Common myeloid progenitor, CD34-positive (primary cell): ENCODE measurements around the gene BMP4.

Experiments used
- CTCF ChIA-PET: fragments of 350-600 bp; sonication (Branson Sonifier 250); formaldehyde crosslinking; loops from one replicate; lab custom pipeline; 2021; ENCODE audit warnings: antibody characterized with exemption; lab: Charles Lee
- POLR2A ChIA-PET: fragments of 350-600 bp; sonication (Branson Sonifier 250); formaldehyde crosslinking; loops from one replicate; lab custom pipeline; 2021; ENCODE audit warnings: antibody characterized with exemption; lab: Charles Lee
- DNase-seq, 3 donors: peaks; one replicate each; pipeline versions ENCODE4 v3.0.0 to v3.0.0-alpha.2; 2013
- H3K27ac ChIP-seq, 2 experiments: 1 replicate in 1 of 2; 2 replicates in 1 of 2; pipeline ENCODE4 v1.7.0; 2013; ENCODE audit warnings: inconsistent platforms in 2 of 2, low read length in 2 of 2, mild to moderate bottlenecking in 2 of 2, low read depth in 1 of 2, moderate library complexity in 1 of 2; ENCODE audit not compliant: severe bottlenecking in 2 of 2, insufficient read depth in 1 of 2, poor library complexity in 1 of 2
- H3K27me3 ChIP-seq, 5 experiments: replicated peaks in 2 of 5; 1 replicate in 3 of 5; 2 replicates in 2 of 5; pipeline versions ENCODE4 v1.6.1 to v1.7.0; 2013; ENCODE audit warnings: low read length in 4 of 5, mild to moderate bottlenecking in 2 of 5, moderate library complexity in 2 of 5, inconsistent platforms in 1 of 5; ENCODE audit not compliant: insufficient read depth in 5 of 5, control insufficient read depth in 4 of 5
- H3K36me3 ChIP-seq, 4 experiments: 1 replicate in 2 of 4; 2 replicates in 2 of 4; pipeline versions ENCODE4 v1.6.1 to v1.7.0; 2013; ENCODE audit warnings: low read length in 3 of 4, control low read depth in 1 of 4, mild to moderate bottlenecking in 1 of 4; ENCODE audit not compliant: control insufficient read depth in 4 of 4, insufficient read depth in 4 of 4
- H3K4me1 ChIP-seq, 4 experiments: 1 replicate in 3 of 4; 2 replicates in 1 of 4; pipeline versions ENCODE4 v1.6.1 to v1.7.1; 2013; ENCODE audit warnings: low read length in 3 of 4, mild to moderate bottlenecking in 3 of 4, control low read depth in 1 of 4, inconsistent platforms in 1 of 4, moderate library complexity in 1 of 4; ENCODE audit not compliant: control insufficient read depth in 4 of 4, insufficient read depth in 4 of 4; ENCODE audit errors: control extremely low read depth in 1 of 4
- H3K4me3 ChIP-seq, 7 experiments: 1 replicate in 4 of 7; 2 replicates in 3 of 7; pipeline versions ENCODE4 v1.5.1 to v1.7.0; 2013; ENCODE audit warnings: mild to moderate bottlenecking in 7 of 7, low read length in 6 of 7, moderate library complexity in 6 of 7, inconsistent platforms in 2 of 7, low read depth in 2 of 7, control low read depth in 1 of 7; ENCODE audit not compliant: insufficient read depth in 4 of 7, control insufficient read depth in 1 of 7; ENCODE audit errors: extremely low read depth in 1 of 7
- H3K9me3 ChIP-seq, 5 experiments: 1 replicate in 4 of 5; 2 replicates in 1 of 5; pipeline versions ENCODE4 v1.6.1 to v1.7.1; 2013; ENCODE audit warnings: low read length in 4 of 5, mild to moderate bottlenecking in 2 of 5, inconsistent platforms in 1 of 5, low read depth in 1 of 5, moderate library complexity in 1 of 5; ENCODE audit not compliant: control insufficient read depth in 4 of 5, insufficient read depth in 2 of 5; ENCODE audit errors: control extremely low read depth in 1 of 5
- WGBS: methylation state at CpG from one replicate; pipeline ENCODE4 v1.1.5; 2013; ENCODE audit not compliant: insufficient coverage; 5-methylcytosine and 5-hydroxymethylcytosine counted together

The BMP4 gene

GRCh38 chr14:53955671-53956426 lies 776 bp downstream of the BMP4 start:
- peaks cover 0 to 46% (median 34%) of the 10 kb centered on the region in 4 experiments for H3K4me1 ChIP-seq
- WGBS, result under 1% methylated on average over 41 of the region's 52 CpGs
- H3K9me3 ChIP-seq, result peaks cover 0 to 4% (median 0%) of the 10 kb centered on the region in 5 experiments
- peak overlapping the region in 4 of 7 experiments; percentile 3 to 76 (median 54) for H3K4me3 ChIP-seq
- DNase-seq, result peak in 2 of 3 donors; percentile 53 to 63
- H3K27ac ChIP-seq, result no peak overlapping the region
- H3K36me3 ChIP-seq, result no peaks in the 10 kb centered on the region
- ChIA-PET POLR2A (no interaction called here), CTCF (interaction anchor here (1.1 kb wide), 1 partner anchor 374 kb away, joined by 3 read pairs; no protein-coding TSS in a partner anchor)
- peaks cover 13 to 93% (median 41%) of the 10 kb centered on the region in 5 experiments for H3K27me3 ChIP-seq

DNA sequence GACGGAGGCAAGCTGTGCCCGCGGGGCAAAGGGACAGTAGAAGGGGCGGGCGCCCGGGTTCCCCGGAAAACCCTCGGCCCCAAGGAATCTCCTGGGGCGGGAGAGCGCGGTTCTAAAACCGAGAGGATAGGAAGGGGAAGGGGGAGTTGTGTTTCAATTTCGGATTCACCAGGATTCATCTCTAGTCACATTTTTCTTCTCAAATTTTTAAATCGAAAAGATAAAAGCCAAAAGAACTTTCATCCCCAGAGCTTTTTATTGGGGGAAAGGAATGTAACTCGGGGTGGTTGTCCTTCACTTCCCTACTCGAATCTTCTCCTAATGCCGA lies 1.4 kb downstream of the BMP4 start:
- 0% methylated on average over 7 of the region's 17 CpGs for WGBS
- DNase-seq, result no peak
- Histone ChIP-seq H3K4me1 (peaks cover 0 to 46% (median 34%) of the 10 kb centered on the region in 4 experiments), H3K4me3 (peak overlapping the region; percentile 0 to 76 (median 61)), H3K9me3 (peaks cover 0 to 4% (median 0%) of the 10 kb centered on the region in 5 experiments), H3K36me3 (no peaks in the 10 kb centered on the region), H3K27ac (no peak overlapping the region), H3K27me3 (peaks cover 13 to 92% (median 44%) of the 10 kb centered on the region in 5 experiments)
- CTCF ChIA-PET, result interaction anchor here (1.0 to 1.1 kb wide), 2 partner anchors 9 to 374 kb away, joined by 3 read pairs; no protein-coding TSS in a partner anchor
- POLR2A ChIA-PET, result no interaction called here

DNA sequence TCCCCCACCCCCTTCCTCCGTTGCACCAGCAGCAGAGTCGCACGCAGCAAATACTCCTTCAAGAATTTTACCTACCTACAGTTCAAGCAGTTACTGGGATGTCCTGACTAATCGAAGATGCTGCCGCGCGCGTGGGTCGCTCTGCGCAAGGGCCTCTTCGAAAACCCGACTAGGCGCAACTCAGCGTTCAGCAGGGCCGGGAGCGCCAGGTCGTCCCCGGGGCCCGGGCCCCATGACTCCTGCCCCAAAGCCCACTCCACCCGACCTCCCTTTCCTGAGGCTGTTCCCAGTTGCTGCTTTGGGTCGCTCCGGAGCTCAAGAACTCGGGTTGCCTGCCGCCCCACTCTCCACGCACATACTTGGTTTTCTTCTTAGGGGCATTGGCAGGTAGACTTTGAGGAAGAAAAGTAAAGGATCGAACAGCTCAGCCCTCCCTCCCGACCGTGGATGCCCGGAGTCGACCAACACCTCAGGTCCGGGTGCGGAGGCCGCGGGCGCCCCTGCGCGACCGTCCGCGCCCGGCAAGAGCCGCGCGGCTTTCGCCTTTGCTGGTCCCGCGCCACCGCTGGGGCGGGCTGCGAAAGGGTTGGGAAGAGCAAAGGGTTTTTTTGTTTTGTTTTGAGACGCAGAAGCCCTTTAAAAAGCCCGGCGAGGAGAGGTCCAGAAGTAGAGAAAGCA lies 1.9 kb downstream of the BMP4 start:
- Histone ChIP-seq H3K4me1 (peaks cover 0 to 46% (median 34%) of the 10 kb centered on the region in 4 experiments), H3K27ac (no peak overlapping the region), H3K27me3 (peaks cover 8 to 93% (median 45%) of the 10 kb centered on the region in 5 experiments), H3K4me3 (peak overlapping the region; percentile 0 to 76 (median 61)), H3K9me3 (peaks cover 0 to 4% (median 0%) of the 10 kb centered on the region in 5 experiments), H3K36me3 (no peaks in the 10 kb centered on the region)
- ChIA-PET CTCF (interaction anchor here (0.5 to 1.0 kb wide), 2 partner anchors 8 to 627 kb away, joined by 3 read pairs; no protein-coding TSS in a partner anchor), POLR2A (no interaction called here)
- peak; percentile 61 to 77 (median 72) for DNase-seq
- WGBS, result 0% methylated on average over 42 of the region's 53 CpGs

DNA sequence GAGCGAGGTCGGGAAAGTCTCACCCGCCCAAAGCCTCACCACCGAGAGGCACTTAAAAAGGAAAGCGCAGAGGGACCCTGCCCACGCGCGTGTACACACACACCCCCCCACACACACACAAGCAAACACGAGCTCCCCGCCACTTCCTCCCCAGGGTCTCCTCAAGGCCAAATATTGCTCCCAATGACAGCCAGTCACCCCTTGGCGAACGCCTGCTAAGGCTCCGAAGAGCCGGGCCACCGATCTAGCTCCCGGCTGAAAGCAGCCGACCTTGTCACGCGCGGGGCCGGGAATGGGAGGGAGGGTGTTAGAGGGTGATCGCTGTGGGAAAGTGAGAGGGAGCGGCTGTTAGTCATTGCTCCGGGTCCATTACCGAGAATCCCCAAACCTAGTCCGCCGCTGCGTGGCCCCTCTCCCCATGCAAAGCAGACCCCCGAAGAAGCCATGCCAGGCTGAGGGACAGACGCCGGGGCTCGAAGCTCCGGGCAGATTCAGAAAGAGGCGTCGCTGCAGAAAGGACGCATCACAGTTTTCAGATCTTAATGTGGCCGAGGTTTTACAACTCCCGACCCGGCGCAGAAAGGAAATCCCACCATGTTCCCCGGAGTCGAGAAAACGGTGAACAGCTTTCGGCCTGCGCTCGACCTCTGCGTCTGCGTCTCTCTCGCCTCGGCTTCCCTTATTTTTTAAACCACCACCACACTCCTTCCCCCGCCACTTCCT lies 2.6 kb downstream of the BMP4 start:
- Histone ChIP-seq H3K27ac (no peak overlapping the region), H3K9me3 (peaks cover 0 to 4% (median 0%) of the 10 kb centered on the region in 5 experiments), H3K4me1 (peaks cover 0 to 46% (median 34%) of the 10 kb centered on the region in 4 experiments), H3K36me3 (no peaks in the 10 kb centered on the region), H3K4me3 (peak overlapping the region; percentile 0 to 76 (median 61)), H3K27me3 (peaks cover 7 to 92% (median 41%) of the 10 kb centered on the region in 5 experiments)
- WGBS, result under 1% methylated on average over 41 of the region's 51 CpGs
- POLR2A ChIA-PET, result no interaction called here
- CTCF ChIA-PET, result interaction anchor here (0.5 to 1.1 kb wide), 3 partner anchors 8 to 628 kb away, joined by 3 read pairs; no protein-coding TSS in a partner anchor
- peak in 2 of 3 donors; percentile 49 to 63 for DNase-seq

GRCh38 chr14:53953002-53953827 lies 3.4 kb downstream of the BMP4 start:
- no peak overlapping the region for H3K27ac ChIP-seq
- H3K27me3 ChIP-seq, result peaks cover 11 to 95% (median 43%) of the 10 kb centered on the region in 5 experiments
- H3K36me3 ChIP-seq, result no peaks in the 10 kb centered on the region
- H3K4me3 ChIP-seq, result peak overlapping the region; percentile 19 to 76 (median 63)
- ChIA-PET POLR2A (no interaction called here), CTCF (interaction anchor here (1.1 kb wide), 2 partner anchors 11 to 25 kb away, joined by 3 read pairs; no protein-coding TSS in a partner anchor)
- H3K4me1 ChIP-seq, result peaks cover 0 to 46% (median 34%) of the 10 kb centered on the region in 4 experiments
- under 1% methylated on average over 33 of the region's 72 CpGs for WGBS
- peaks cover 0 to 4% (median 0%) of the 10 kb centered on the region in 5 experiments for H3K9me3 ChIP-seq
- DNase-seq, result peak; percentile 46 to 59 (median 51)

DNA sequence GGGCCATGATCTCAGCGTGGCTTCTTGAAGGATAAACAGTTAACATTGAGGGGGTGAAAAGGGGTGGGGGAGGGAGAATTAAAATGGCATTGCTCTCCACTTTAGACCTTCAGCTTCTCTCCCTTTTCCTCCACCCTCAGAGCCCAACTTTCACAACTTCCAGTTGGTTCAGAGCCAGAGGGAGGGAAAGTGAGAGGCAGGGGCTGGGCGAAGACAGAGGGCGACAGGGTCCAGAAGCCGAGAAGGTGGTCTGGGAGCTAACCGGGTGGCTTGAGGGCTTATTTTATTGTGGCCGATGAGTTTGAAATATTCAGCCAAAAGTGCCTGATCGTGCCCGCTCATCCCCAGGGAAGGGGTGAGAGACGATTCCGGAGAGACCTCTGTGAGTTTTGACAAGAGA lies 4.1 kb downstream of the BMP4 start:
- Histone ChIP-seq H3K9me3 (peaks cover 0 to 4% (median 0%) of the 10 kb centered on the region in 5 experiments), H3K27me3 (peaks cover 8 to 95% (median 42%) of the 10 kb centered on the region in 5 experiments), H3K4me3 (peak overlapping the region in 5 of 7 experiments; percentile 57 to 76 (median 63)), H3K4me1 (peaks cover 0 to 46% (median 34%) of the 10 kb centered on the region in 4 experiments), H3K27ac (no peak overlapping the region), H3K36me3 (no peaks in the 10 kb centered on the region)
- 44% methylated on average over 9 of the region's 10 CpGs for WGBS
- CTCF ChIA-PET, result interaction anchor here (1.1 kb wide), 2 partner anchors 12 to 26 kb away, joined by 3 read pairs; no protein-coding TSS in a partner anchor
- POLR2A ChIA-PET, result no interaction called here
- DNase-seq, result no peak
